GM12878 (cell line): ENCODE data around the gene RPS6KA4. TPM values are rescaled to one million over a fixed set of nuclear protein-coding genes. Genes with fewer than 3 reads are reported as not detected.

ENCODE experiments used
- BHLHE40 ChIP-seq, 2 experiments: fragments of 450-650 bp in 1 of 2; IDR thresholded peaks; 2 replicates each; pipeline ENCODE4 v1.6.1; 2011 to 2017; ENCODE audit warnings: low read depth in 2 of 2, borderline replicate concordance in 1 of 2, improper control_type of control experiment in 1 of 2, low read length in 1 of 2, mild to moderate bottlenecking in 1 of 2
- CBX3 ChIP-seq: fragments of 200-600 bp; sonication (generic); IDR thresholded peaks from 2 replicates; pipeline ENCODE4 v1.6.1; 2016; ENCODE audit warnings: low read depth, borderline replicate concordance
- FOS ChIP-seq: IDR thresholded peaks from 3 replicates; pipeline ENCODE4 v1.6.1; 2011; ENCODE audit warnings: borderline replicate concordance; ENCODE audit not compliant: insufficient read length; ENCODE audit errors: extremely low read depth
- KAT2A ChIP-seq: conservative IDR thresholded peaks from 2 replicates; pipeline ENCODE4 v1.6.1; 2011; ENCODE audit warnings: low read depth, low read length; ENCODE audit not compliant: control insufficient read depth
- KLF5 ChIP-seq: fragments of 450-650 bp; IDR thresholded peaks from 2 replicates; pipeline ENCODE4 v1.6.1; 2014; ENCODE audit warnings: mild to moderate bottlenecking; ENCODE audit not compliant: partially characterized antibody
- MEF2A ChIP-seq: IDR thresholded peaks from 2 replicates; pipeline ENCODE4 v1.6.1; 2011; ENCODE audit warnings: low read depth, mild to moderate bottlenecking, low read length, moderate library complexity; ENCODE audit not compliant: insufficient read depth
- MEF2B ChIP-seq: fragments of 450-650 bp; IDR thresholded peaks from 2 replicates; pipeline ENCODE4 v1.6.1; 2018; ENCODE audit warnings: mild to moderate bottlenecking, moderate library complexity; ENCODE audit not compliant: partially characterized antibody, poor library complexity, severe bottlenecking
- MXI1 ChIP-seq: fragments of 150-350 bp; IDR thresholded peaks from 2 replicates; pipeline ENCODE4 v1.6.1; 2011; ENCODE audit warnings: low read depth, mild to moderate bottlenecking, inconsistent platforms, low read length, improper control_type of control experiment
- NKRF ChIP-seq: fragments of 450-650 bp; conservative IDR thresholded peaks from 2 replicates; pipeline ENCODE4 v1.6.1; 2017; ENCODE audit warnings: mild to moderate bottlenecking, moderate library complexity
- NR2C1 ChIP-seq: fragments of 450-650 bp; IDR thresholded peaks from 2 replicates; pipeline ENCODE4 v1.6.1; 2017; ENCODE audit warnings: antibody characterized with exemption, mild to moderate bottlenecking, moderate library complexity
- NR2F1 ChIP-seq: fragments of 450-650 bp; conservative IDR thresholded peaks from 2 replicates; pipeline ENCODE4 v1.6.1; 2017; ENCODE audit warnings: mild to moderate bottlenecking
- PAX5 ChIP-seq: IDR thresholded peaks from 2 replicates; pipeline ENCODE4 v1.6.1; 2011; ENCODE audit warnings: low read depth, low read length, borderline replicate concordance
- PKNOX1 ChIP-seq: fragments of 450-650 bp; IDR thresholded peaks from 2 replicates; pipeline ENCODE4 v1.6.1; 2016; ENCODE audit warnings: mild to moderate bottlenecking
- POLR2AphosphoS2 ChIP-seq: IDR thresholded peaks from 2 replicates; pipeline ENCODE4 v1.6.1; 2011; ENCODE audit warnings: low read depth, mild to moderate bottlenecking, low read length, improper control_type of control experiment, moderate library complexity
- SIN3A ChIP-seq: IDR thresholded peaks from 2 replicates; pipeline ENCODE4 v1.6.1; 2012; ENCODE audit warnings: low read depth, low read length, improper control_type of control experiment
- SIX5 ChIP-seq: IDR thresholded peaks from 2 replicates; pipeline ENCODE4 v1.6.1; 2011; ENCODE audit warnings: mild to moderate bottlenecking, low read depth, low read length, moderate library complexity; ENCODE audit not compliant: severe bottlenecking
- SMAD1 ChIP-seq: fragments of 450-650 bp; IDR thresholded peaks from 2 replicates; pipeline ENCODE4 v1.6.1; 2018; ENCODE audit warnings: mild to moderate bottlenecking, low read depth; ENCODE audit not compliant: partially characterized antibody
- SMARCA5 ChIP-seq: fragments of 450-650 bp; IDR thresholded peaks from 2 replicates; pipeline ENCODE4 v1.6.1; 2017; ENCODE audit warnings: mild to moderate bottlenecking
- SMC3 ChIP-seq: IDR thresholded peaks from 2 replicates; pipeline ENCODE4 v1.6.1; 2011; ENCODE audit warnings: low read length, improper control_type of control experiment, borderline replicate concordance
- STAT3 ChIP-seq: IDR thresholded peaks from 2 replicates; pipeline ENCODE4 v1.6.1; 2011; ENCODE audit warnings: low read depth, low read length, improper control_type of control experiment
- TARDBP ChIP-seq: IDR thresholded peaks from 2 replicates; pipeline ENCODE4 v1.6.1; 2016; ENCODE audit warnings: borderline replicate concordance
- USF2 ChIP-seq: IDR thresholded peaks from 2 replicates; pipeline ENCODE4 v1.6.1; 2011; ENCODE audit warnings: low read depth, low read length, improper control_type of control experiment, borderline replicate concordance
- ZBTB11 ChIP-seq: fragments of 450-650 bp; formaldehyde crosslinking; IDR thresholded peaks from 2 replicates; pipeline ENCODE4 v1.5.0; 2022; ENCODE audit warnings: mild to moderate bottlenecking, missing genetic modification characterization
- polyA plus RNA-seq, 11 experiments: library from polyadenylated mRNA; depleted of rRNA in 4 of 11; unstranded in 6 of 11; stranded (reverse) in 5 of 11; fragments of >200 nt; fragmentation: Nextera tagmentation in 4 of 11; fragmentation: Illumina TruSeq in 1 of 11; extraction: Ambion mirVana in 4 of 11; extraction: Trizol in 1 of 11; gene quantifications; 1 replicate in 1 of 11; 2 replicates in 10 of 11; pipeline versions ENCODE4 v1.2.1 to v1.2.3, GENCODE V29; 2011 to 2016; ENCODE audit warnings: inconsistent platforms in 2 of 11, missing spikeins in 2 of 11, low read depth in 1 of 11
- total RNA-seq, 4 experiments: library from RNA; depleted of rRNA in 3 of 4; stranded (reverse); fragments of >200 nt in 3 of 4; fragmentation: Illumina TruSeq in 1 of 4; extraction: Trizol in 1 of 4; gene quantifications; 2 replicates each; pipeline versions ENCODE4 v1.2.1 to v1.2.3, GENCODE V29; 2013 to 2021

Gene RPS6KA4
- total and polyA plus RNA-seq, 10 of the 15 experiments (the other 5 are each of a cell fraction or from before 2014, with no cell fraction given) = 0.34 to 32.6 (median 11.3) TPM

GRCh38 chr11:64331569-64332371 lies 27.2 kb upstream of the RPS6KA4 start (continued):
- TF ChIP-seq KAT2A (no peak), SIX5 (no peak), TARDBP (no peak), SMARCA5 (peak; percentile 73; the same call in 1 of the 2 replicates), SMAD1 (no peak), CBX3 (no peak), SIN3A (no peak), MEF2B (peak; percentile 46), USF2 (no peak), KLF5 (no peak), MXI1 (peak; percentile 72), NR2F1 (peak; percentile 93), MEF2A (no peak), NR2C1 (no peak; the same call in 1 of the 2 replicates), BHLHE40 (IDR thresholded peaks at IDR 0.05; ENCODE audit: borderline replicate concordance in 1 of 2, low read depth in 2 of 2, low read length in 1 of 2) (peak in 1 of 2 experiments; percentile 65; a peak in 2 of 4 replicates), SMC3 (peak; percentile 64; the same call in 1 of the 2 replicates), POLR2AphosphoS2 (no peak), ZBTB11 (no peak), NKRF (peak; percentile 40; the same call in 1 of the 2 replicates), PAX5 (peak; percentile 94), FOS (no peak), PKNOX1 (peak; percentile 43; the same call in 1 of the 2 replicates), STAT3 (no peak)
